ENCODE results near the gene PTPN11. TPM values are rescaled to one million over a fixed set of nuclear protein-coding genes. Genes with fewer than 3 reads are reported as not detected.

PTPN11 gene
- polyA plus RNA-seq, 1 of the 3 experiments (the other 2 are of a cell fraction): 48.3 TPM

- H3K9ac ChIP-seq: peak overlapping the region; percentile 92
- H3K9me3 ChIP-seq: no peaks in the 10 kb centered on the region
- no peaks in the 10 kb centered on the region for H3K9me2 ChIP-seq
- H3K27ac ChIP-seq (ENCODE audit: low read depth in 2 of 2, low read length in 1 of 2): peak overlapping the region; percentile 86 to 98
- 0% methylated on average over 5 of the region's 5 CpGs for WGBS (ENCODE audit: low lambda C conversion rate)
- H3K4me1 ChIP-seq (ENCODE audit: control insufficient read depth in 1 of 2, insufficient read depth in 2 of 2, low read depth in 1 of 2, low read length in 1 of 2): peaks cover 10 to 13% of the 10 kb centered on the region in 2 experiments; a peak in 3 of 4 replicates
- H3K79me2 ChIP-seq (ENCODE audit: insufficient read depth): peaks cover 32% of the 10 kb centered on the region
- ChIA-PET CTCF (no interaction called here), POLR2A (no interaction called here)
- TF ChIP-seq CTCF (IDR thresholded peaks at IDR 0.05) (no peak), CHD2 (IDR thresholded peaks at IDR 0.05; ENCODE audit: low read length, partially characterized antibody) (no peak), ZBTB33 (IDR thresholded peaks at IDR 0.05; ENCODE audit: borderline replicate concordance, low read depth) (no peak), GABPA (IDR thresholded peaks at IDR 0.05; ENCODE audit: low read depth) (no peak), NFIC (IDR thresholded peaks at IDR 0.05; ENCODE audit: borderline replicate concordance) (no peak), REST (IDR thresholded peaks at IDR 0.05; ENCODE audit: low read depth, low read length) (no peak), MAX (IDR thresholded peaks at IDR 0.05; ENCODE audit: low read depth) (no peak), MEF2A (IDR thresholded peaks at IDR 0.05; ENCODE audit: borderline replicate concordance, low read depth) (no peak), EZH2phosphoT487 (IDR thresholded peaks at IDR 0.05; ENCODE audit: borderline replicate concordance, low read depth) (no peak), RFX5 (IDR thresholded peaks at IDR 0.05; ENCODE audit: low read length) (no peak), ELF1 (IDR thresholded peaks at IDR 0.05) (no peak), EP300 (IDR thresholded peaks at IDR 0.05; ENCODE audit: borderline replicate concordance in 1 of 2, low read depth in 1 of 2, low read length in 1 of 2) (no peak), SMC3 (IDR thresholded peaks at IDR 0.05; ENCODE audit: low read depth, low read length) (no peak), FOXJ3 (CRISPR knock-in tag; IDR thresholded peaks at IDR 0.05) (no peak), NRF1 (IDR thresholded peaks at IDR 0.05; ENCODE audit: low read depth, low read length) (no peak)
- TF ChIP-seq, protein P1, sequence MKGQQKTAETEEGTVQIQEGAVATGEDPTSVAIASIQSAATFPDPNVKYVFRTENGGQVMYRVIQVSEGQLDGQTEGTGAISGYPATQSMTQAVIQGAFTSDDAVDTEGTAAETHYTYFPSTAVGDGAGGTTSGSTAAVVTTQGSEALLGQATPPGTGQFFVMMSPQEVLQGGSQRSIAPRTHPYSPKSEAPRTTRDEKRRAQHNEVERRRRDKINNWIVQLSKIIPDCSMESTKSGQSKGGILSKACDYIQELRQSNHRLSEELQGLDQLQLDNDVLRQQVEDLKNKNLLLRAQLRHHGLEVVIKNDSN (IDR thresholded peaks at IDR 0.05; ENCODE audit: borderline replicate concordance, low read depth): no peak
- TF ChIP-seq, protein P2, sequence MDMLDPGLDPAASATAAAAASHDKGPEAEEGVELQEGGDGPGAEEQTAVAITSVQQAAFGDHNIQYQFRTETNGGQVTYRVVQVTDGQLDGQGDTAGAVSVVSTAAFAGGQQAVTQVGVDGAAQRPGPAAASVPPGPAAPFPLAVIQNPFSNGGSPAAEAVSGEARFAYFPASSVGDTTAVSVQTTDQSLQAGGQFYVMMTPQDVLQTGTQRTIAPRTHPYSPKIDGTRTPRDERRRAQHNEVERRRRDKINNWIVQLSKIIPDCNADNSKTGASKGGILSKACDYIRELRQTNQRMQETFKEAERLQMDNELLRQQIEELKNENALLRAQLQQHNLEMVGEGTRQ (IDR thresholded peaks at IDR 0.05; ENCODE audit: borderline replicate concordance, low read depth, low read length): no peak
- no peaks in the 10 kb centered on the region for H3K27me3 ChIP-seq (ENCODE audit: insufficient read depth)
- peaks cover 38 to 44% of the 10 kb centered on the region in 2 experiments for H3K36me3 ChIP-seq (replicated peaks in 1 of 2; ENCODE audit: control insufficient read depth in 1 of 2, insufficient read depth in 2 of 2, low read length in 1 of 2)
- DNase-seq: no peak
- peak overlapping the region; percentile 74 for H3K4me2 ChIP-seq
- H3F3A ChIP-seq (replicated peaks; ENCODE audit: insufficient read depth): peaks cover 59% of the 10 kb centered on the region
- H3K4me3 ChIP-seq (ENCODE audit: low read depth in 2 of 2, low read length in 1 of 2): peak overlapping the region; percentile 76 to 81
- H2AFZ ChIP-seq (ENCODE audit: low read depth): peak overlapping the region; percentile 73; the same call in 1 of the 2 replicates
- peaks cover 40% of the 10 kb centered on the region for H4K20me1 ChIP-seq (ENCODE audit: insufficient read depth)
These were observed 10.1 kb upstream of the PTPN11 start for GRCh38 chr12:112408621-112409020.

Measured in SK-N-SH (cell line).